WTC11 (cell line): ENCODE data around the gene DDIT4L. TPM values are rescaled to one million over a fixed set of nuclear protein-coding genes. Genes with fewer than 3 reads are reported as not detected.

Source experiments
- ATAC-seq: fragments of 200-7000 bp; cut with Tn5 transposase; 2 replicates; pipeline ENCODE4 v1.10.0; 2021; ENCODE audit warnings: mild to moderate bottlenecking, moderate library complexity
- CTCF ChIA-PET: fragments of 300-600 bp; sonication (Branson Sonifier 250); formaldehyde crosslinking; loops from one replicate; lab custom pipeline; 2021; ENCODE audit warnings: antibody characterized with exemption; lab: Charles Lee
- POLR2A ChIA-PET: fragments of 350-600 bp; sonication (Branson Sonifier 250); formaldehyde crosslinking; loops from one replicate; lab custom pipeline; 2021; ENCODE audit warnings: antibody characterized with exemption; lab: Charles Lee
- DNase-seq: peaks from one replicate; pipeline ENCODE4 v3.0.0; 2021; ENCODE audit warnings: low spot score
- H3K27ac Mint-ChIP-seq: 2 replicates; pipeline ENCODE4 v1.8.0; 2021; ENCODE audit warnings: mixed read lengths
- H3K27me3 Mint-ChIP-seq: 2 replicates; pipeline ENCODE4 v1.8.0; 2021; ENCODE audit warnings: low read depth, mild to moderate bottlenecking, moderate library complexity, mixed read lengths
- H3K36me3 Mint-ChIP-seq: 2 replicates; pipeline ENCODE4 v1.8.0; 2021; ENCODE audit warnings: mixed read lengths
- H3K4me1 Mint-ChIP-seq: 2 replicates; pipeline ENCODE4 v1.8.0; 2022; ENCODE audit warnings: mixed read lengths
- H3K4me3 Mint-ChIP-seq: 2 replicates; pipeline ENCODE4 v1.8.0; 2021; ENCODE audit warnings: mild to moderate bottlenecking, moderate library complexity, mixed read lengths
- H3K9me3 Mint-ChIP-seq: 2 replicates; pipeline ENCODE4 v1.8.0; 2021; ENCODE audit warnings: mixed read lengths
- ATF1 ChIP-seq: sonication (generic); formaldehyde crosslinking; IDR thresholded peaks from 2 replicates; pipeline ENCODE4 v1.8.1; 2023; ENCODE audit warnings: mild to moderate bottlenecking, moderate library complexity, missing genetic modification reagents
- CBFB ChIP-seq: sonication (generic); formaldehyde crosslinking; IDR thresholded peaks from 2 replicates; pipeline ENCODE4 v1.8.1; 2022; ENCODE audit warnings: mild to moderate bottlenecking, low read depth, missing genetic modification reagents
- GABPB1 ChIP-seq: sonication (generic); formaldehyde crosslinking; IDR thresholded peaks from 2 replicates; pipeline ENCODE4 v1.8.1; 2023; ENCODE audit warnings: mild to moderate bottlenecking, missing genetic modification reagents
- GRHL2 ChIP-seq: fragments of 250-450 bp; sonication (Bioruptor Pico); IDR thresholded peaks from 2 replicates; pipeline ENCODE4 v1.8.0; 2022; ENCODE audit warnings: mild to moderate bottlenecking, moderate library complexity; ENCODE audit not compliant: insufficient replicate concordance, severe bottlenecking
- GTF2I ChIP-seq: fragments of 250-450 bp; sonication (Bioruptor Pico); conservative IDR thresholded peaks from 2 replicates; pipeline ENCODE4 v1.4.0; 2021; ENCODE audit warnings: mild to moderate bottlenecking
- JAZF1 ChIP-seq: fragments of 250-450 bp; sonication (Bioruptor Pico); IDR thresholded peaks from 2 replicates; pipeline ENCODE4 v1.9.0; 2021; ENCODE audit warnings: moderate library complexity, mild to moderate bottlenecking, inconsistent platforms
- JUN ChIP-seq: sonication (generic); formaldehyde crosslinking; IDR thresholded peaks from 2 replicates; pipeline ENCODE4 v1.8.0; 2023; ENCODE audit warnings: mild to moderate bottlenecking, missing genetic modification reagents
- MYBL2 ChIP-seq: sonication (generic); formaldehyde crosslinking; IDR thresholded peaks from 2 replicates; pipeline ENCODE4 v1.8.1; 2023; ENCODE audit warnings: mild to moderate bottlenecking, moderate library complexity, missing genetic modification reagents
- NFYB ChIP-seq: sonication (generic); formaldehyde crosslinking; conservative IDR thresholded peaks from 2 replicates; pipeline ENCODE4 v1.8.0; 2022; ENCODE audit warnings: low read depth, missing genetic modification reagents
- OVOL2 ChIP-seq: fragments of 250-450 bp; sonication (Bioruptor Pico); IDR thresholded peaks from 2 replicates; pipeline ENCODE4 v1.9.0; 2021; ENCODE audit warnings: mild to moderate bottlenecking, borderline replicate concordance
- SOX15 ChIP-seq: fragments of 250-450 bp; sonication (Bioruptor Pico); IDR thresholded peaks from 2 replicates; pipeline ENCODE4 v1.9.0; 2021; ENCODE audit warnings: mild to moderate bottlenecking
- ZNF416 ChIP-seq: fragments of 250-450 bp; sonication (Bioruptor Pico); IDR thresholded peaks from 2 replicates; pipeline ENCODE4 v1.9.0; 2021; ENCODE audit warnings: mild to moderate bottlenecking, inconsistent platforms
- ZNF423 ChIP-seq: fragments of 250-450 bp; sonication (Bioruptor Pico); IDR thresholded peaks from 2 replicates; pipeline ENCODE4 v2.1.2; 2022; ENCODE audit warnings: mild to moderate bottlenecking, moderate library complexity
- ZNF671 ChIP-seq: fragments of 250-450 bp; sonication (Bioruptor Pico); IDR thresholded peaks from 2 replicates; pipeline ENCODE4 v1.8.0; 2021; ENCODE audit warnings: mild to moderate bottlenecking
- total RNA-seq: library from RNA; stranded (reverse); gene quantifications from 3 replicates; pipeline ENCODE4 v1.2.3, GENCODE V29; 2021
- TF ChIP-seq, protein P1 (sequence below): sonication (generic); formaldehyde crosslinking; IDR thresholded peaks from 2 replicates; pipeline ENCODE4 v1.8.1; 2023; ENCODE audit warnings: mild to moderate bottlenecking, missing genetic modification reagents
- TF ChIP-seq, protein P2 (sequence below): sonication (generic); formaldehyde crosslinking; IDR thresholded peaks from 2 replicates; pipeline ENCODE4 v1.8.1; 2022; ENCODE audit warnings: mild to moderate bottlenecking, missing genetic modification reagents, moderate library complexity, borderline replicate concordance
- TF ChIP-seq, protein P3 (sequence below): sonication (generic); formaldehyde crosslinking; conservative IDR thresholded peaks from 2 replicates; pipeline ENCODE4 v1.8.1; 2023; ENCODE audit warnings: mild to moderate bottlenecking, low read depth, missing genetic modification reagents, moderate library complexity
- TF ChIP-seq, protein P4 (sequence below): fragments of 250-450 bp; sonication (Bioruptor Pico); IDR thresholded peaks from 2 replicates; pipeline ENCODE4 v1.9.0; 2021; ENCODE audit warnings: mild to moderate bottlenecking
- TF ChIP-seq, protein P5 (sequence below): sonication (generic); formaldehyde crosslinking; IDR thresholded peaks from 2 replicates; pipeline ENCODE4 v1.8.1; 2022; ENCODE audit warnings: mild to moderate bottlenecking, moderate library complexity, missing genetic modification reagents
- TF ChIP-seq, protein P6 (sequence below): sonication (generic); formaldehyde crosslinking; IDR thresholded peaks from 2 replicates; pipeline ENCODE4 v1.8.1; 2023; ENCODE audit warnings: mild to moderate bottlenecking, moderate library complexity, missing genetic modification reagents

The DDIT4L gene
- total RNA-seq, 1 experiment from 2014 or later, result 3.8 TPM

DNA sequence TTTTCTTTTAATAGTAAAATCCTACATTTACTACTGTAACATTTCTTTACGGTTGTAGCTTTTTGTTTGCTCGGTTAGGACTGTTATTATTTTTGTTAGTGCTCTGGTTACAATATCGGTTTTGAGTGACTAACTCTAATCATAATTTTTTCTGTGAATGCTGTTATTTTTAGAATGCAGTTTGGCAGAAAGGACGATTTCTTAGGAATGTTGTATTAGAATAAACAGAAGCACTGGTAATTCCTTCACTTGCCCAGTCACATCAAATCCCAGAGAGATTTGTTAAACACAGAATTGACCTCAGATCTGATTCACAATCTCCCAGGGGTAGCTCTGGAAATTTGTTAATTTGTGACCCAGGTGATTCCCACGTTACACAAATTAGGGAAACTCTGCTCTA is 21.7 kb downstream of the DDIT4L start:
- Mint-ChIP-seq H3K4me3 (no peak overlapping the region), H3K4me1 (peaks cover 20% of the 10 kb centered on the region), H3K27ac (no peak overlapping the region), H3K36me3 (no peaks in the 10 kb centered on the region), H3K9me3 (no peaks in the 10 kb centered on the region), H3K27me3 (no peaks in the 10 kb centered on the region)
- ChIA-PET CTCF (no interaction called here), POLR2A (interaction anchor here (0.7 kb wide), 1 partner anchor 62 kb away, joined by 3 read pairs; no protein-coding TSS in a partner anchor)
- TF ChIP-seq SOX15 (CRISPR knock-in tag) (no peak), GABPB1 (CRISPR knock-in tag) (no peak), ZNF416 (no peak), JAZF1 (CRISPR knock-in tag) (no peak), CBFB (no peak), ATF1 (CRISPR knock-in tag) (no peak), MYBL2 (no peak), GRHL2 (no peak)
- TF ChIP-seq, protein P1, sequence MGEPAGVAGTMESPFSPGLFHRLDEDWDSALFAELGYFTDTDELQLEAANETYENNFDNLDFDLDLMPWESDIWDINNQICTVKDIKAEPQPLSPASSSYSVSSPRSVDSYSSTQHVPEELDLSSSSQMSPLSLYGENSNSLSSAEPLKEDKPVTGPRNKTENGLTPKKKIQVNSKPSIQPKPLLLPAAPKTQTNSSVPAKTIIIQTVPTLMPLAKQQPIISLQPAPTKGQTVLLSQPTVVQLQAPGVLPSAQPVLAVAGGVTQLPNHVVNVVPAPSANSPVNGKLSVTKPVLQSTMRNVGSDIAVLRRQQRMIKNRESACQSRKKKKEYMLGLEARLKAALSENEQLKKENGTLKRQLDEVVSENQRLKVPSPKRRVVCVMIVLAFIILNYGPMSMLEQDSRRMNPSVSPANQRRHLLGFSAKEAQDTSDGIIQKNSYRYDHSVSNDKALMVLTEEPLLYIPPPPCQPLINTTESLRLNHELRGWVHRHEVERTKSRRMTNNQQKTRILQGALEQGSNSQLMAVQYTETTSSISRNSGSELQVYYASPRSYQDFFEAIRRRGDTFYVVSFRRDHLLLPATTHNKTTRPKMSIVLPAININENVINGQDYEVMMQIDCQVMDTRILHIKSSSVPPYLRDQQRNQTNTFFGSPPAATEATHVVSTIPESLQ (CRISPR knock-in tag), result no peak
- TF ChIP-seq, protein P2, sequence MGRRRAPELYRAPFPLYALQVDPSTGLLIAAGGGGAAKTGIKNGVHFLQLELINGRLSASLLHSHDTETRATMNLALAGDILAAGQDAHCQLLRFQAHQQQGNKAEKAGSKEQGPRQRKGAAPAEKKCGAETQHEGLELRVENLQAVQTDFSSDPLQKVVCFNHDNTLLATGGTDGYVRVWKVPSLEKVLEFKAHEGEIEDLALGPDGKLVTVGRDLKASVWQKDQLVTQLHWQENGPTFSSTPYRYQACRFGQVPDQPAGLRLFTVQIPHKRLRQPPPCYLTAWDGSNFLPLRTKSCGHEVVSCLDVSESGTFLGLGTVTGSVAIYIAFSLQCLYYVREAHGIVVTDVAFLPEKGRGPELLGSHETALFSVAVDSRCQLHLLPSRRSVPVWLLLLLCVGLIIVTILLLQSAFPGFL (CRISPR knock-in tag), result no peak
- DNase-seq, result no peak
- no peak for ATAC-seq

DNA sequence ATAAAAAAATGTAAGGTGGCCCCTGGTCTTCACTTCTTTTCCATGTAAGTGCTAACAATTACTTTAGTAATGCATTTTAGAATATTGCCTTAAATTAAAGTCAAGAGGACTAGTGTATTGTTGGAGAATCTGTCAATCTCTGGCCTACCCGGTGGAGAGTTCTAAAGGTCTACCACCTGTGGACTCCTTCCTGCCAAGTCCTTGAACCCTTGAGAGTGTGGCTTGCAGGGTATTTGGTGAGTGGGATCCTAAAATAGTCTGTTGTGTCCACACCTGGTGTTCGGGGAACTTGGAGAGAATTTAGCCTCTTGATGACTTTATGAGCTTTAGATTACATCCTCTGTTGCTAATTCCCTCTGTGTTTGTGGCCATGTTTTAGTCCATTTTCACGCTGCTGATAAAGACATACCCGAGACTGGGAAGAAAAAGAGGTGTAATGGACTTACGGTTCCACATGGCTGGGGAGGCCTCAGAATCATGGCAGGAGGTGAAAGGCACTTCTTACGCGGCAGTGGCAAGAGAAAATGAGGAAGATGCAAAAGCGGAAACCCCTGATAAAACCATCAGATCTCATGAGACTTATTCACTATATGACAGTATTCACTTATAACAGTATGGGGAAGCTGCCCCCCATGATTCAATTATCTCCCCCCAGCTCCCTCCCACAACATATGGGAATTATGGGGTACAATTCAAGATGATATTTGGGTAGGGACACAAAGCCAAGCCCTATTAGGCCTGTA is 23.8 kb downstream of the DDIT4L start:
- Mint-ChIP-seq H3K9me3 (peaks cover 15% of the 10 kb centered on the region), H3K4me1 (peaks cover 20% of the 10 kb centered on the region), H3K27ac (no peak overlapping the region), H3K4me3 (no peak overlapping the region), H3K27me3 (no peaks in the 10 kb centered on the region), H3K36me3 (peaks cover 11% of the 10 kb centered on the region)
- DNase-seq (no peak), ATAC-seq (no peak)
- ChIA-PET CTCF (no interaction called here), POLR2A (no interaction called here)
- no peak for TF ChIP-seq JUN (CRISPR knock-in tag)
- TF ChIP-seq, protein P3, sequence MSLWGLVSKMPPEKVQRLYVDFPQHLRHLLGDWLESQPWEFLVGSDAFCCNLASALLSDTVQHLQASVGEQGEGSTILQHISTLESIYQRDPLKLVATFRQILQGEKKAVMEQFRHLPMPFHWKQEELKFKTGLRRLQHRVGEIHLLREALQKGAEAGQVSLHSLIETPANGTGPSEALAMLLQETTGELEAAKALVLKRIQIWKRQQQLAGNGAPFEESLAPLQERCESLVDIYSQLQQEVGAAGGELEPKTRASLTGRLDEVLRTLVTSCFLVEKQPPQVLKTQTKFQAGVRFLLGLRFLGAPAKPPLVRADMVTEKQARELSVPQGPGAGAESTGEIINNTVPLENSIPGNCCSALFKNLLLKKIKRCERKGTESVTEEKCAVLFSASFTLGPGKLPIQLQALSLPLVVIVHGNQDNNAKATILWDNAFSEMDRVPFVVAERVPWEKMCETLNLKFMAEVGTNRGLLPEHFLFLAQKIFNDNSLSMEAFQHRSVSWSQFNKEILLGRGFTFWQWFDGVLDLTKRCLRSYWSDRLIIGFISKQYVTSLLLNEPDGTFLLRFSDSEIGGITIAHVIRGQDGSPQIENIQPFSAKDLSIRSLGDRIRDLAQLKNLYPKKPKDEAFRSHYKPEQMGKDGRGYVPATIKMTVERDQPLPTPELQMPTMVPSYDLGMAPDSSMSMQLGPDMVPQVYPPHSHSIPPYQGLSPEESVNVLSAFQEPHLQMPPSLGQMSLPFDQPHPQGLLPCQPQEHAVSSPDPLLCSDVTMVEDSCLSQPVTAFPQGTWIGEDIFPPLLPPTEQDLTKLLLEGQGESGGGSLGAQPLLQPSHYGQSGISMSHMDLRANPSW (CRISPR knock-in tag), result no peak
- TF ChIP-seq OVOL2 (CRISPR knock-in tag), result no peak
- TF ChIP-seq ZNF423 (CRISPR knock-in tag), result no peak
- TF ChIP-seq, protein P4, sequence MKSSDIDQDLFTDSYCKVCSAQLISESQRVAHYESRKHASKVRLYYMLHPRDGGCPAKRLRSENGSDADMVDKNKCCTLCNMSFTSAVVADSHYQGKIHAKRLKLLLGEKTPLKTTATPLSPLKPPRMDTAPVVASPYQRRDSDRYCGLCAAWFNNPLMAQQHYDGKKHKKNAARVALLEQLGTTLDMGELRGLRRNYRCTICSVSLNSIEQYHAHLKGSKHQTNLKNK (CRISPR knock-in tag), result no peak
- TF ChIP-seq, protein P5, sequence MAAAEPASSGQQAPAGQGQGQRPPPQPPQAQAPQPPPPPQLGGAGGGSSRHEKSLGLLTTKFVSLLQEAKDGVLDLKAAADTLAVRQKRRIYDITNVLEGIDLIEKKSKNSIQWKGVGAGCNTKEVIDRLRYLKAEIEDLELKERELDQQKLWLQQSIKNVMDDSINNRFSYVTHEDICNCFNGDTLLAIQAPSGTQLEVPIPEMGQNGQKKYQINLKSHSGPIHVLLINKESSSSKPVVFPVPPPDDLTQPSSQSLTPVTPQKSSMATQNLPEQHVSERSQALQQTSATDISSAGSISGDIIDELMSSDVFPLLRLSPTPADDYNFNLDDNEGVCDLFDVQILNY (CRISPR knock-in tag), result no peak
- TF ChIP-seq, protein P6, sequence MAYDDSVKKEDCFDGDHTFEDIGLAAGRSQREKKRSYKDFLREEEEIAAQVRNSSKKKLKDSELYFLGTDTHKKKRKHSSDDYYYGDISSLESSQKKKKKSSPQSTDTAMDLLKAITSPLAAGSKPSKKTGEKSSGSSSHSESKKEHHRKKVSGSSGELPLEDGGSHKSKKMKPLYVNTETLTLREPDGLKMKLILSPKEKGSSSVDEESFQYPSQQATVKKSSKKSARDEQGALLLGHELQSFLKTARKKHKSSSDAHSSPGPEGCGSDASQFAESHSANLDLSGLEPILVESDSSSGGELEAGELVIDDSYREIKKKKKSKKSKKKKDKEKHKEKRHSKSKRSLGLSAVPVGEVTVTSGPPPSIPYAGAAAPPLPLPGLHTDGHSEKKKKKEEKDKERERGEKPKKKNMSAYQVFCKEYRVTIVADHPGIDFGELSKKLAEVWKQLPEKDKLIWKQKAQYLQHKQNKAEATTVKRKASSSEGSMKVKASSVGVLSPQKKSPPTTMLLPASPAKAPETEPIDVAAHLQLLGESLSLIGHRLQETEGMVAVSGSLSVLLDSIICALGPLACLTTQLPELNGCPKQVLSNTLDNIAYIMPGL (CRISPR knock-in tag), result no peak
- no peak for TF ChIP-seq GTF2I (CRISPR knock-in tag)
- TF ChIP-seq NFYB, result no peak
- no peak for TF ChIP-seq ZNF671 (CRISPR knock-in tag)
